HTR-8/SVneo (cell line): ENCODE measurements around the gene PIGU.
"Not testable (repeated sequence)": the region's sequence is repeated elsewhere in the genome, so short reads cannot be mapped to it uniquely, and the experiment has no call there.

Source experiments
- DNase-seq: peaks from one replicate; pipeline ENCODE4 v3.0.0; 2011; ENCODE audit warnings: low spot score, mixed read lengths; ENCODE audit not compliant: insufficient read length
- FAIRE-seq: peaks from 2 replicates; lab custom pipeline; 2011; peaks lifted over from hg19 to GRCh38; lab: Jason Lieb, UNC

PIGU gene

GRCh38 chr20:34676642-34677373, at the start of gene PIGU:
Gene PIGU, minus strand, starts transcription at chr20:34677092. Its CDS starts 7 bp downstream, at chr20:34677085.
- FAIRE-seq = peak; percentile 96
- DNase-seq = peak; percentile 95

GRCh38 chr20:34724172-34724571, 47.3 kb upstream of the PIGU start:
- DNase-seq = no peak
- FAIRE-seq = no peak

- not testable (repeated sequence) for FAIRE-seq, DNase-seq
These were observed 45.7 kb upstream of the PIGU start for GRCh38 chr20:34722560-34722959.

- no peak for FAIRE-seq
- DNase-seq = no peak
These were observed 43.4 kb upstream of the PIGU start for GRCh38 chr20:34720266-34720665.

- not testable (repeated sequence) for DNase-seq, FAIRE-seq
These were observed 42.5 kb upstream of the PIGU start for GRCh38 chr20:34719242-34720017.

GRCh38 chr20:34717230-34718095, 40.6 kb upstream of the PIGU start:
- no peak for FAIRE-seq
- DNase-seq = no peak

- no peak for DNase-seq
- FAIRE-seq = no peak
These were observed 40.0 kb upstream of the PIGU start for GRCh38 chr20:34716921-34717229.

GRCh38 chr20:34715384-34715783, 38.5 kb upstream of the PIGU start:
- no peak for DNase-seq
- FAIRE-seq = no peak

- FAIRE-seq, DNase-seq: not testable (repeated sequence)
These were observed 37.1 kb upstream of the PIGU start for GRCh38 chr20:34713944-34714515.

GRCh38 chr20:34713194-34713943, 36.5 kb upstream of the PIGU start:
- FAIRE-seq = peak; percentile 57

GRCh38 chr20:34712525-34713192, 35.8 kb upstream of the PIGU start:
- DNase-seq = no peak
- no peak for FAIRE-seq

More at GRCh38 chr20:34713194-34713943, 36.5 kb upstream of the PIGU start:
- peak; percentile 90 for DNase-seq

- no peak for FAIRE-seq
These were observed 35.0 kb upstream of the PIGU start for GRCh38 chr20:34711813-34712430.

GRCh38 chr20:34710861-34711574, 34.1 kb upstream of the PIGU start:
- FAIRE-seq = no peak
- DNase-seq = no peak

More at GRCh38 chr20:34711813-34712430, 35.0 kb upstream of the PIGU start:
- no peak for DNase-seq

GRCh38 chr20:34710568-34710839, 33.6 kb upstream of the PIGU start:
- DNase-seq (no peak), FAIRE-seq (no peak)

GRCh38 chr20:34709831-34710567, 33.1 kb upstream of the PIGU start:
- no peak for DNase-seq
- FAIRE-seq = no peak

- FAIRE-seq = no peak
- peak; percentile 87 for DNase-seq
These were observed 32.3 kb upstream of the PIGU start for GRCh38 chr20:34709044-34709830.

- FAIRE-seq = no peak
- no peak for DNase-seq
These were observed 31.7 kb upstream of the PIGU start for GRCh38 chr20:34708621-34709043.
